Activated CD4-positive, alpha-beta T cell treated with anti-CD3 and anti-CD28 coated beads, Interleukin-2, Interleukin-4, amounts not matched to agents 100 ng/mL and 50 ng/mL, durations not matched to agents 16 hours and 8 hours (primary cell): ENCODE results near the gene LSMEM2.
A peak's percentile ranks its signal among the peaks of the same experiment; 100 is the strongest.
"Not testable (repeated sequence)": the region's sequence is repeated elsewhere in the genome, so short reads cannot be mapped to it uniquely, and the experiment has no call there.

ENCODE experiments used
- DNase-seq: peaks from one replicate; pipeline ENCODE4 v3.0.0-alpha.2; 2020; ENCODE audit warnings: low spot score

LSMEM2 gene

DNA sequence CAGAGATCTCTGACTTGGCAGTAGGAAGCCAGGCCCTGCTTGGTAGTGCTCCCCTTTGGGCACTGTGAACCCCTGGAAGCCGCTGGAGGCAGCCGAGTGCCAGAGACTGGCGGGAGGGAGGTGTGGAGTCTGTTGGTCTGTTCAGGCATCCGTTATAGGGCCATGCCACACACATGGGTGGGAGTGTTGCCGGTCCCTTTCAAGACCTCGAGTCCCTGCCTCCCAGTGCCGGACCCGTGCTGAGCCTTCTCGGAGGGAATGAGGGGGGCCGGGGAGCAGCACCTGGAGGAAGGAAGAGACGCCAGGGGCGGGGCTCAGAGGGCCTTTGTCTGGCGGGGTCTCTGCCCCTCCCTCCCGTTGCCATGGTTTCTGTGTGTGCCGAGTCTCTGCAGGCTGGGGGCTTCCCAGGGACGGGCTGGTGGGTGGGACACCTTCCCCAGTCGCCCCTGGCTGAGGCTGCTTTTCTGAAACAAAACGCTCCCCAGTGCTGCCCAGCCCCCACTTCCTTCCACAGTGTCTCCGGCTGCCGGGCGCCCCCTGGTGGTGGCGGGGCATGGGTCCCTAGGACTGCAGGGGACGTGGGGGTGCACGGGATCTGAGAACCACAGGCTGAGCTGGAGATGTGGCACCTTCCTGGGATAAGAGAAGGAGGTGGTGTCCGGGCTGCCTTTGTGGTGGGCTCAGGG, 32.9 kb upstream of the LSMEM2 start:
- peak; percentile 92 for DNase-seq

DNA sequence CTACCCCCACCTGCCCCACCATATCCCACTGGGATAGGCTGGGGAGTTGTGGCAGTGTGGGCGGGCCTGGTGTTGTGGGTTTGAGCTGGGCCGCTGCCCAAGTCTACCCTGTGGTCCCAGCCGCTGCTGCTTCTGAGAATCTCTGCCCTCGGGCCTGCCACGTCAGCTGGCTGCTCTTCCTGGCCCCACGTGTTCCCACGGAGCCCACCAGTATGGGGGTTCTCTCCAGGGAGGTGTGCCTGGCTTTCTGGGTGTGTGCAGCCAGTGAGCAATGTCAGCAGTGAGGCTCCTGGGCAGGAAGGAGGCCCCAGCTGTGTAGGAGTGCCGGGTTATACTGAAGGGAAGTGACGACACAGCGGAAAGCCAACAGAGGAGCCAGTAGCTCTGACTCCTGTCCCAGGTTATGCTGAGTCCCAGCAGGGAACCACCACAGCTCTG, 32.4 kb upstream of the LSMEM2 start:
- DNase-seq, result peak; percentile 90

DNA sequence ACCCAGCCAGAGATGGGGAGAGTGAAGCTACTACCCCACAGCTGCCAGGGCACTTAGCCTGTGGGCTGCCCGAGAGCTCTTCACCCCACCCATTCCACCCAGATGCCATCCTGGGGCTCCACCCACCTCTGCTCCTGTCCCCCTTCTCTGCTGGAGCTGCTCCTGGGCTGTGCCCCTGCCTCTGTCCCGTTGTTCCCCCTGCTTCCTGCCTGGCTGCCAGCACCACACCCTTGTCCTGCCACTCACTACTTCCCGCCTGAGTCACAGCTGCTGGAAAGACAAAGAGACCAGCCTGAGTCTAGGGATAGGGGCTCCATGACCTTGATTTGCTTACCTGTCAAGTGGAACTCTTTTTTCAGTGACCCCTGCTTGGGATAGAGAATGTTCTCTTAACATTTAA, 30.5 kb upstream of the LSMEM2 start:
- DNase-seq, result no peak

DNA sequence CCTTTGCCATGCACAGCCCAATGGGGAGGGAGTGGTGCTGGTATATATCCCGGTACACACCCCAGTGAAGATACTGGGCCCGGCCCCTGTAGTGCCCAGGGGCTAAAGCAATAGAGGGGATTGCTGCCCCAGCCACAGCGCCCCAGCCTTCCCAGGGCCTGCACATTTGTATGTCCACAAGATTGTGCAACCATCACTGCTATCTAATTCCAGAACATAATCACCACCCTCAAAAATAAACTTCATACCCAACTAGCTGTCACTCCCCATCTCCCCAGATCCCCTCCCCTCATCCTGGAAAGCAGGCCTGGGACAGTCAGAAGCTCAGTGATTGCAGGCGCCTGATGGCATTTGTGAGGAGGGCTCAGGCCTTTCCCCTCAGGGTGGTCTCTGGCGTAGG, 29.4 kb upstream of the LSMEM2 start:
- no peak for DNase-seq

DNA sequence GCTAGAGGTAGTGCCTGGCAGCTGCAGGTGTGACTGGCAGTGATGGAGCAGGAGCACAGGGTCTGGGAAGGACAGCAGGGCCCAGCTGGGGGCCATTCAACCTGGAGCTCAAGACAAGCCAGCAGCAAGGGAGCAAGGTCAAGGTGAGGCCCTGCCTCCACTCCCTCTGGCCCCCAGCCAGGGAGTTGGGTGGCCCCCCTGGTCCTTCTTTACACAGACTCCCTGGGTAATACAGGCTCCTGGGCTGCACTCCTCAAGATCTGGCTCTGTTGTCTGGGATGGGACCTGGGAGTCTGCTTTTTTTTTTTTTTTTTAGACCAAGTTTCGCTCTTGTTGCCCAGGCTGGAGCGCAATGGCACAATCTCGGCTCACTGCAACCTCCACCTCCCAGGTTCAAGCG, 28.4 kb upstream of the LSMEM2 start:
- DNase-seq, result no peak

DNA sequence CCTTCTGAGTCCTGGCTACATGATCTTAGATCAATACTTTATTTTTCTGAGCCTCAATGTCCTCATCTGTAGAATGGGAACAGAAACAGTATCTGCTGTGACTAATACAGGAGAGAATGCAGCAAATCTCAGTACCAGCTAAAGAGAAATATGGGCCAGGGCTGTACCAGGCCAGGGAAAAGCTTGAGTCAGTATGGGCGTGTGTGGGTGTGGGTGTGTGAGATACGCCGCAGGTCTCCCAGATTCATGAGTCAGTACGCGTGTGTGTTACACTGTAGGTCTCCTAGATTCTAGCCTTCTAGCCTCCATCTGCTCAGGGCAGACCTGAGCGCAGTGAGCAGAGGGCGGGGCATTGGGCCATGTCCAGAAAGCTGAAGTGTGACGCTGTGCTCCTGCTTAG, 27.7 kb upstream of the LSMEM2 start:
- DNase-seq, result peak; percentile 36

DNA sequence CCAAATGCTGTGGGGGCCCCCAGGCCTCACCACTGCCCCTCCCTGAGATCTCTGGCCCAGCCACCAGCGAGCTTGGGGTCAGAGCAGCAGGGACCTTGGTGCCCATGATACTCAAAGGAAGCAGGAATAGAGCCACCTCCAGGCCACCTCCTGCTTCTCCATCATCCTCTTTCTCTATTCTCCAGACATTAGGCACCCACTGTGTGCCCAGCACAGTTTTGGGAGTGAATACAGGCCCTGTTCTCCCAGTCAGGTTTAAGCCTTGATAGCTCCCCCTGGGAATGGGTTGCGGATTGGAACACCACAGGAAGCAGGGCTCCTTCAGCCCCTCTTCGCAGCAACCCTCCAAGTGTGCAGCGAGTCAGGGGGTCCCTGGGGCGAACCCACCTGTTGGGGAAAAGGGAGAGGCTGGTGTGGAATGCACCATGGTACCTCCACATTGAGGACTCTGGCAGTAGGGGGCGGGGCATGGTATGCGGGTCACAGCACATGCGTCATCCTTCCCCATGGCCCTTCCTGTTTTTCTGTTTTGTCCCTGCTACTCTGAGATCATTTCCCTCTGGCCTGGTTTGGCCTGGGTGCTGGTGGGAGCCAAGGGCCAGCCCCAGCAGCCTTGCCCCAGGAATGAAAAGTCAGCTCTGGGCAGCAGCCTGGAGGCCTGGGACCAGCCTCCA, 24.2 kb upstream of the LSMEM2 start:
- DNase-seq, result no peak

DNA sequence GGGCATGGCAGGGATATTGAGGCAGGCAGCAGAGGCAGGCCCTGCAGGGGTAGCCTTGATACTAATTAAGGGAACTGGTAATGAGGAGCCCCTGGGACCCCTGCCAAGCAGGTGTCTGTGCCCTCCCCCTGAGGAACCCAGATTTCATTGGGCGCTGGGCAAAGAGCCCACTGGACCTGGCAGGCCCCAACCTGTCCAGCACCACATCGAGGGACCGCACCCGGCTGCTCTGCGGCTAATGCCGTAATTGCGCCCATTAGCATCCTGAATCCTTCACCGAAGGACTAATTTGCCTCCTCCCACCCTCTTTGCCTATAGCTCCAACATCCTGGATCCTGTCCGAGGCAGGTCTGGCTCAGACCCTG, 23.7 kb upstream of the LSMEM2 start:
- DNase-seq, result no peak

DNA sequence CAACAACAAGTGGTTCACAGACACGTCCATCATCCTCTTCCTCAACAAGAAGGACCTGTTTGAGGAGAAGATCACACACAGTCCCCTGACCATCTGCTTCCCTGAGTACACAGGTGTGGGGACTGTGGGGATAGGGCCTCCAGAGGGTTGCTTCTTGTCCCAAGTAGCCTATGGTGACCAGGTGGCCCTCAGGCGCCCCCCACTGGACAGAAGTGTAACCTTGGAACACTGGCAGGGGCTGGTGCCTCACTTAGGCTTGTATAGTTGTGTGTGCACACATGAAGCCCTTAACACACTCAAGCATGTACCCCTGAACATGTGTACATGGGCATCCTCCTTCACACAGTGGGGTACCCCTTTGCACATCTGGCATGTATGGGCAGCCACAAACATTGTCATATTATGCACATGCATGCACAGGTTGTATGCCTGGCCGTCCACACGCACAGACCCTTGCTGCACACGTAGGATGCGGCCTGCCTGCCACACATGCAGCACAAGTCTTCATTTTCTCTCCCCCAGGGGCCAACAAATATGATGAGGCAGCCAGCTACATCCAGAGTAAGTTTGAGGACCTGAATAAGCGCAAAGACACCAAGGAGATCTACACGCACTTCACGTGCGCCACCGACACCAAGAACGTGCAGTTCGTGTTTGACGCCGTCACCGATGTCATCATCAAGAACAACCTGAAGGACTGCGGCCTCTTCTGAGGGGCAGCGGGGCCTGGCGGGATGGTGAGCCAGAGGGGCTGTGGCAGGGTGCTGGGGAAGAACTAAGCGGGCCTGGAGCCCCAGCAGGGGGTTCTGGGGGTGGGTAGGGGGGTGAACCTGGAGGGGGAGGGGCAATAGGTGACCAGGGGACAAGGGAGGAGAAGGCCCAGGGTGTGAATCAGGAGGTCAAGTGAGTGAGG, 21.7 kb upstream of the LSMEM2 start:
- peak; percentile 31 for DNase-seq

DNA sequence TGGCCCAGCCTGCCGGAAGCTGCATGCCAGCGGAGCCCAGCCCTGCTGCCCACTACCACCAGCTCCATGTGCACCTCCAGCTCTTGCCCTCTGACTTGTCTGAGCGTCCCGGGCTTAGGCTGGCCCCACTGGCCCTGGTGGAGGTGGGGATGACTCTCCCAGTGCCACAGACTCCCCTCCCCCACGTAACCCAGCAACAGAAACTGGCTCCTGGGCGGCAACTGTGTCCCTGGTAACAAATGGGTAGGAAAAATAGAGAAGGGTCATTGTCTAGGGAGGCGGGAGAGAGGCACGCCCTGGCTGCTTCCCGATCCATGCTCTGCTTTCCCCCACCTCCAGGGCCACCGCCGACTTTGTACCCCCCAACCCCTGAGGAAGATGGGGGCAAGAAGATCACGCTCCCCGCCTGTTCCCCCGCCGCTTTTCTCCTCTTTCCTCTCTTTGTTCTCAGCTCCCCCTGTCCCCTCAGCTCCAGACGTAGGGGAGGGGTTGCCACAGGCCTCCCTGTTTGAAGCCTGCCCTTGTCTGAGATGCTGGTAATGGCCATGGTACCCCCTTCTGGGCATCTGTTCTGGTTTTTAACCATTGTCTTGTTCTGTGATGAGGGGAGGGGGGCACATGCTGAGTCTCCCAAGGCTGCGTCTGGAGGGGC, 20.7 kb upstream of the LSMEM2 start:
- no peak for DNase-seq

DNA sequence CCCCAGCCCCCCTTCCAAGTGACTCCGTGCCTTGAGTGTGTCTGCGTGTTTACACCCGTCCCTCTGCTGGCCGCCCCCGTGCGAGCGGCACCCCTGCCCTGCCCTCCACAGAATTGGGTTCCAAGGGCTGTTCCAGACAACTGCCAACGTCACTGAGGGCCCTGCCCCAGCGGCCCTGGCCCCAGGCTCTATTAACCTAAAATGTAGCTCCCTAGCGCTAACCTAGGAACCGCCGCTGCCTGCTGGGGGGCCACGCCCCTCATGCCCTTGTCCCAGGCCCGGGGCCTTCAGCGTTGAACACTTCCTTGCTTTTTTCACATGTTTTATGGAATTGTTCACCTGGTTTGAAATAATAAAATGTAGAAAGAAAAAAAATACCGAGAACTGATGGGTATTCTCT, 19.9 kb upstream of the LSMEM2 start:
- no peak for DNase-seq

DNA sequence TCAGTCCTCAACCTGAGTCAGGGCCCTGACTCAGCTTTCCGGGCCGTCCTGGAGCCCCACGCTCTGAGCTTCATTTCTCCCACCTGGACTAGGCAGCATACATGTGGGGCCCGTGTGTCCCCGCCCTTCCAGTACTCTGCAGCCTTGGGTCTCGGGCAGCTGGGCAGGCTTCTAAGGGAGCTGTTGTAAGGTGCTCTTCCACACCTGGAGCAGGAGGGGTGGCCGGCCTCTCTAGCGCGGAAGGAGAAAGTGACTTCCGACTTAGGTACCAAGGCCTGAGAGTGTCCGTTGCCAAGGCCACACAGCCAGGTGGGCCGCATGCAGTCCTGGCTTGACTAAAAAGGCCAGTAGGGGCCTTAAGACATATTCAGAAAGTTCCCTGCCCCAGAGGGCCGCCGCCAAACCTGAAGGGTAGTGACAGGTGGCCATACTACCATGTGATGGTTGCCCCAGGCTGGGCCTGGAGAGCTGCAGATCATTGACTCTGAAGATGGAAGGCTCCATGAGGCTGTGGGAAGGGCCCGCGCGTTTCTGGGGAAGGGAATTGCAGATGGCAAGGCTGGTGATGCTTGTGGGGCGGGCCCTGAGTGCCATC, 19.4 kb upstream of the LSMEM2 start:
- DNase-seq, result no peak

DNA sequence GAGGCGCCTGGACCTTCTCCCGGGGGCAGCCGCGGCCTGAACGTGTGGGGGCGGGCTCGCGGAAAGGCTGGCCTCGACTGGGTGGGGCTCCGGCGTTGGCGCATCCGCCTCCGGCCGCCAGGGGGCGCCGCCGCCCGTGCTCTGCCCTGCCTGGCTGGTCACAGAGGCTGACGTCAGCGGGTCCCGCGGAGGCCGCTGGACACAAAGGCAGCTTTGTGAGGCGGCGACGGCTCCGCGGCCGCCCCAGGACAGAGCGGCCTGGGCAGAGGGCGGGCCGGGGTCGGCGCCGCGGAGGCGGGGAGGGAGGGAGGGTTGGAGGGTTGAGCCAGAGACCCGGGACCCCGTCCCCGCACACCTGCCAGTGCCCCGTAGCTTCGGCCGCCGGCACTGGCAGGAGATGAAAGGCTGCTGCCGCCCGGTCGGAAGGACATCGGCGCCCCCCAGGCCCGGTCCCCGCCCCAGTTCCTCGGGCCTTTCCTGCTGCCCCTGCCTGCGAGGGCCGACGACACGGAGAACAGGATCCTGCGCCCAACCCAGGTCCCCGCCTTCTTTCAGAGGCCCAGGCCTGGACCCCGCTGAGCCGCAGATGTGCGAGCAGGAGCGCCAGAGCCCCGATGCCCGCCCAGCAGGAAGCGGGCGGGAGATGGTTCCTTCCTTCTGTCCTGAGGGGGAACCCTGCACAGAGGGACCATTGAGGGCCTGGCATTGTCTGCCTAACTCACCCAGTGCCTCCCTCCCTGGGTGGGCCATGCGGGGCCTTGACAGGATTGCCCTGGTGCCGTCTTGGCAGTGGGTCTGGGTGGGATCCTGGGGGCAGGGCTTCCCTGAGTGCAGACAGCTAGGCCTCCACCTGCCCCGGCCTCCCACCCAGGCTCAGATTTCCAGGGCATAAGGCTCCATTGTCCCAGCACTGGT, 18.6 kb upstream of the LSMEM2 start:
- peak; percentile 86 for DNase-seq

DNA sequence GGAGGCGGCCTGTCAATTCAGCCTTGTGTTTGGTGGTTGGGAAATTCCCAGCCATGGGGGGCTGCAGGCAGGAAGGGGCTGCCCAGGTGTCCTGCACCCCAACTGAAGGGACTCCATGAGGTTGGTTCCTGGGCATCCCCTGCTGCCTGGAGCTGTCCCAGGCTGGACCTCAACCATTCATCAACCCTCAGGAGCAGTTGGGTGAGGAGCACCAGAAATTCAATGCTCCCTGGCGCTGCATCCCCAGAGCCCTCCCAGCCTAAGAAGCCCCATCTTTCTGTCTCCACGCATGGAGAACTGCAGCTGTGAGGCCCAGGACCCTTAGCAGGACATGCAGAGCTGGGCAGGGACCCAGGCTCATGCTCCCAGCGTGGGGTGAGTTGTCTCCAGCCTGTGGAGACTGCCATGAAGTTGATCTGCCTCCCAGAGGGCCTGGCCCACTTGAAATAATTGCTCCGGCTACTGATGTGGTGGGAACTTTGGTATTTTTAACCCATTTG, 17.9 kb upstream of the LSMEM2 start:
- no peak for DNase-seq

DNA sequence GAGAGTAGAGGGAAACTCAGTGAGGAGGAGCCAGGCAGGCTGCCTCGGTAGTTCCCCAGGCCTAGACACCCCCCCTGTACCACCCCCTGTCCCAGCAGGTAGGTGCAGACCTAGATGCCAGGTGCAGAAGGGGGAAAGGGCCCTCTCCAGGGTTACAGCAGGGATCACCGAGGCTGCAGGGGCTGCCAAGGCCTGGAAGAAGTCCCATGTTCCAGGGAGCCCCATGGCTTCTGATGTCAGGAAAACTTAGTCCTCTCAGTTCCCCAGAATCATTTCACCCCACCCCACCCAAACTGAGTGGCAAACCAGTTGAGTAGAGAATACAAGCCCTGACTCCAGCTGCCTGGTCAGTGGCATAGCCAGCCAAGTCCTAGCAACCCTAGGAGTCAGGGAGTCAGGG, 17.4 kb upstream of the LSMEM2 start:
- DNase-seq, result no peak

DNA sequence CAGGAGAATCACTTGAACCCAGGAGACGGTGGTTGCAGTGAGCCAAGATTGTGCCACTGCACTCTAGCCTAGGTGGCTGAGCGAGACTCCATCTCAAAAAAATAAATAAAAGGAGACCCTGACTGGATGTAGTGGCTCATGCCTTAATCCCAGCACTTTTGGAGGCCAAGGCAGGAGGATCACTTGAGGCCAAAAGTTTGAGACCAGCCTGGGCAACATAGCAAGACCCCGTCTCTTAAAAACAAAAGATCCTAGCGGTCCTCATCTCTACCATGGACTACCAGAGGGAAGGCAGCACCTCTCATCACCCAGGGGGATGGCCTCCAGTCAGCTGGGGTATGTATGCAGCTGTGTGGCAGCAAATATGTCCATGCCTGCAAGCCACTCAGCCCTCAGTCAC, 16.7 kb upstream of the LSMEM2 start:
- not testable (repeated sequence) for DNase-seq

DNA sequence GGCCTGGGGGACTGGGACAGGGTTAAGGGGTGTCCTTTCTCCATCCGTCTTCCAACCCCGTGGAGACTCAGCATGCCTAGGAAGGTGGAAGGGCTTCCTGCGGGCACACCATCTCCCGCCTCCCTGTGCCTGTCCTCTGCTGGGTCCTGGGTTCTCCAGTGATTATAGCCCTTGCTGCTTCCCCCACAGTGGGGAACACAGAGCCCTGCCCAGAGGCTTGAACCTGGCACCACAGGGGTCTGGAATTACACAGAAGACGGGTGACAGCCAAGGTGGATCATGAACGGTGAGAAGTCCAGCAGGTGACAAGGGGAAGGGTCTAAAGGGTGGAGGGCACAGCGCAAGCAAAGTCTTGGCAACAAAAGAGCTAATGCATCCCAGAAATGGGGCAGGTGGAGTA, 16.1 kb upstream of the LSMEM2 start:
- no peak for DNase-seq

DNA sequence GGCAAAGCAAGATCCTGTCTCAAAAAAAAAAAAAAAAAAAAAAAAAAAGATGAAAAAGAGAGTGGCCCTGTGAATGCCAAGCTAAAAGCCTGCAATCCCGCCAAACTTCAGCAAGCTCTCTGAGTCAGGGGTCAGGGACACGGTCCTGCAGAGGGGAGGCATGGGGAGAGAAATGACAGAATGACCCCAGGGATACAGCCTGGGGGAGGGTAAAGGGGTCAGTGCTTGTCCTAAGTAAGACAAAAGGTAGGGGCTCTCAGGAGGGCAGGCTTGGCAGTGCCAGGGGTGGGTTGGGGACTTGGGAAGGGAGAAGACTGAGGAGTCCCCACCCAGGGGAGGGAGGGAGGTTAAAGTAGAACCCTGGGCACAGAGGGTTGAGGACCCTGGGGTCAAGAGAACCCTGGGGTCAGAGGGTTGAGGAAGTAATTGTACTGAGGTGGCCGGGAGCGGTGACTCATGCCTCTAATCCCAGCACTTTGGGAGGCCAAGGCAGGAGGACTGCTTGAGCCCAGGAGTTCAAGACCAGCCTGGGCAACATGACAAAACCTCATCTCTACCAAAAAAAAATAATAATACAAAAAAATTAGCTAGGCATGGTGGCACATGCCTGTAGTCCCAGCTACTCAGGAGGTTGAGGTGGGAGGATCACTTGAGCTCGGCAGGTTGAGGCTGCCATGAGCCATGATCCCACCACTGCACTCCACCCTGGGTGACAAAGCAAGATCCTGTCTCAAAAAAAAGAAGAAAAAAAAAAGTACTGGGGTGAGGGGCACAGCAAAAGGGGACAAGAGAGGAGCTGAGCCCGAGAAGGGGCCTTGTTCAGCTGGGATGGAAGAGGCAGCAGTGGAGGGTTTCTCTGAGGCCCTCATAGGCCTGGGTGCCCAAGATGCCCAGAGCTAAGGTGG, 15.2 kb upstream of the LSMEM2 start:
- no peak for DNase-seq

DNA sequence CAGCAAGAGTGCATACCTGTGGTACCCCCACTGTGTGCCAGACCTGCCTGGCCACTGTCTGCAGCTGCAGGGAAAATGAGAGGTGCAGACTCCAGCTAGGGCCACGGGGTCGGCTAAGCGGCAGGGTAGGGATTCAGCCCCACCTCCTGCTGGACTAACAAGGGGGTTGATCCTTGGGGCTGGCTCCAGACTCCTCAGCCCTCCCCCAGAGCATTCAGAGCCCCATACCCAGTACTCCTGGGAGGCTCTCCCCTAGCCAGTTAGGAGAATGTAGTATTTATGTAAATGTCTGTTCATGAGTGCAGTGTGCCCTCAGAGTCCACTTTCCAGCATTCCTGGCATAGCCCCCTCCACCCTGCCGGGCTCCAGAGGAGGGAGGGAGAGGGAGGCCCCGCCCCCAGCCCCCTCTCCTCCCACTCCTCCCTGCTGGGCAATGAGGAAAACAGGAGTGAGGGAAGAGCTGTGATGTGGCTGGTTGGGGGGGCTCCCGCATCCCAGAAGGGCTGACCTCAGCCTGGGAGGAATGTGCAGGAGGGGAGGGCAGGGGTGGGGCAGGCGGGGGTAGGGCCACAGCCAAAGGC, 14.4 kb upstream of the LSMEM2 start:
- no peak for DNase-seq
